Activated CD4-positive, alpha-beta T cell treated with anti-CD3 and anti-CD28 coated beads, Interleukin-2, amount 10 ng/mL, durations not matched to agents 7 days and 5 days (primary cell): ENCODE data around the gene HSDL1. TPM values are rescaled to one million over a fixed set of nuclear protein-coding genes. Genes with fewer than 3 reads are reported as not detected.

Source experiments
- CTCF ChIA-PET: fragments of 350-600 bp; sonication (Branson Sonifier 250); formaldehyde crosslinking; loops from one replicate; lab custom pipeline; 2021; ENCODE audit warnings: antibody characterized with exemption; lab: Charles Lee
- POLR2A ChIA-PET: fragments of 350-600 bp; sonication (Branson Sonifier 250); formaldehyde crosslinking; loops from one replicate; lab custom pipeline; 2021; ENCODE audit warnings: antibody characterized with exemption; lab: Charles Lee
- DNase-seq: peaks from one replicate; pipeline ENCODE4 v3.0.0-alpha.2; 2020
- H3K27ac Mint-ChIP-seq: one replicate; pipeline ENCODE4 v1.8.0; 2021; ENCODE audit warnings: mild to moderate bottlenecking, moderate library complexity, mixed read lengths
- H3K27me3 Mint-ChIP-seq: one replicate; pipeline ENCODE4 v1.8.0; 2021; ENCODE audit warnings: mixed read lengths
- H3K36me3 Mint-ChIP-seq: one replicate; pipeline ENCODE4 v1.8.0; 2021; ENCODE audit warnings: low read depth, mixed read lengths
- H3K4me1 Mint-ChIP-seq: one replicate; pipeline ENCODE4 v1.8.0; 2021; ENCODE audit warnings: mixed read lengths
- H3K4me3 Mint-ChIP-seq: one replicate; pipeline ENCODE4 v1.8.0; 2021; ENCODE audit warnings: mild to moderate bottlenecking, moderate library complexity, mixed read lengths
- H3K9me3 Mint-ChIP-seq: one replicate; pipeline ENCODE4 v1.8.0; 2021; ENCODE audit warnings: mixed read lengths
- total RNA-seq, 2 experiments: library from RNA; stranded (reverse); gene quantifications; one replicate each; pipeline ENCODE4 v1.2.3, GENCODE V29; 2021

HSDL1 gene
- total RNA-seq, 2 experiments from 2014 or later: 8.8 to 10.6 TPM

- no peak for DNase-seq
- H3K4me1 Mint-ChIP-seq: peaks cover 7% of the 10 kb centered on the region
- no peaks in the 10 kb centered on the region for H3K9me3 Mint-ChIP-seq
- no peaks in the 10 kb centered on the region for H3K27me3 Mint-ChIP-seq
- H3K27ac Mint-ChIP-seq: no peak overlapping the region
- H3K36me3 Mint-ChIP-seq: peaks cover 24% of the 10 kb centered on the region
- ChIA-PET CTCF (interaction anchor here (1.3 to 2.0 kb wide), 2 partner anchors 15 to 106 kb away, joined by 5 to 6 read pairs; partner anchors contain the start of gene TAF1C), POLR2A (no interaction called here)
- H3K4me3 Mint-ChIP-seq: no peak overlapping the region
Observed at GRCh38 chr16:84080813-84081212, 64.2 kb downstream of the HSDL1 start.

- ChIA-PET CTCF (interaction anchor here (0.8 to 2.0 kb wide), 2 partner anchors 14 to 106 kb away, joined by 3 to 5 read pairs; partner anchors contain the start of gene TAF1C), POLR2A (no interaction called here)
Observed at GRCh38 chr16:84080378-84080777, 64.6 kb downstream of the HSDL1 start.

GRCh38 chr16:84079664-84080063, 65.3 kb downstream of the HSDL1 start:
- no peak for DNase-seq
- H3K27me3 Mint-ChIP-seq: no peaks in the 10 kb centered on the region
- no peak overlapping the region for H3K4me3 Mint-ChIP-seq
- peaks cover 1% of the 10 kb centered on the region for H3K4me1 Mint-ChIP-seq
- POLR2A ChIA-PET: no interaction called here
- CTCF ChIA-PET: interaction anchor here (0.8 to 2.0 kb wide), 2 partner anchors 14 to 106 kb away, joined by 3 to 5 read pairs; partner anchors contain the start of gene TAF1C
- no peaks in the 10 kb centered on the region for H3K9me3 Mint-ChIP-seq
- H3K27ac Mint-ChIP-seq: no peak overlapping the region
- peaks cover 25% of the 10 kb centered on the region for H3K36me3 Mint-ChIP-seq

More at GRCh38 chr16:84080378-84080777, 64.6 kb downstream of the HSDL1 start:
- H3K4me1 Mint-ChIP-seq: peaks cover 6% of the 10 kb centered on the region
- no peak overlapping the region for H3K27ac Mint-ChIP-seq
- H3K27me3 Mint-ChIP-seq: no peaks in the 10 kb centered on the region
- H3K36me3 Mint-ChIP-seq: peaks cover 25% of the 10 kb centered on the region
- H3K9me3 Mint-ChIP-seq: no peaks in the 10 kb centered on the region
- DNase-seq: no peak
- no peak overlapping the region for H3K4me3 Mint-ChIP-seq

GRCh38 chr16:84075376-84075775, 69.6 kb downstream of the HSDL1 start:
- H3K36me3 Mint-ChIP-seq: peaks cover 22% of the 10 kb centered on the region
- H3K27ac Mint-ChIP-seq: no peak overlapping the region
- POLR2A ChIA-PET: no interaction called here
- no peak for DNase-seq
- no peaks in the 10 kb centered on the region for H3K4me1 Mint-ChIP-seq
- no peak overlapping the region for H3K4me3 Mint-ChIP-seq
- H3K27me3 Mint-ChIP-seq: no peaks in the 10 kb centered on the region
- CTCF ChIA-PET: interaction anchor here (1.3 kb wide), 1 partner anchor 12 kb away, joined by 4 read pairs; no protein-coding TSS in a partner anchor
- no peaks in the 10 kb centered on the region for H3K9me3 Mint-ChIP-seq

- Mint-ChIP-seq H3K4me3 (no peak overlapping the region), H3K27me3 (no peaks in the 10 kb centered on the region), H3K36me3 (peaks cover 25% of the 10 kb centered on the region), H3K27ac (no peak overlapping the region), H3K4me1 (no peaks in the 10 kb centered on the region), H3K9me3 (no peaks in the 10 kb centered on the region)
- DNase-seq: no peak
- CTCF ChIA-PET: interaction anchor here (1.3 kb wide), 1 partner anchor 12 kb away, joined by 4 read pairs; no protein-coding TSS in a partner anchor
- POLR2A ChIA-PET: interaction anchor here (0.6 kb wide), 1 partner anchor 15 kb away, joined by 3 read pairs; no protein-coding TSS in a partner anchor
Observed at GRCh38 chr16:84074721-84075120, 70.3 kb downstream of the HSDL1 start.

Other genes with a start within 250 kb of the HSDL1 start
- 1 to 10 TPM; 5.3 TPM for gene MLYCD, start 246.1 kb downstream of the HSDL1 start, total RNA-seq
- under 1 TPM; 0.48 to 0.77 TPM for gene OSGIN1, start 191.9 kb downstream of the HSDL1 start, total RNA-seq
- not detected for gene NECAB2, start 176.9 kb downstream of the HSDL1 start, total RNA-seq
- not detected for gene SLC38A8, start 102.4 kb downstream of the HSDL1 start, total RNA-seq
- 10 to 100 TPM; 57.3 to 61.9 TPM for gene MBTPS1, start 28.2 kb downstream of the HSDL1 start, total RNA-seq
- gene DNAAF1, start 131 bp upstream of the HSDL1 start, total RNA-seq: under 1 TPM in 1 of 2 experiments, not detected in 1; 0.25 TPM
- gene TAF1C, start 41.9 kb upstream of the HSDL1 start, total RNA-seq: 10 to 100 TPM; 52.1 to 60.8 TPM
- gene ADAD2, start 46.0 kb upstream of the HSDL1 start, total RNA-seq: not detected
- gene KCNG4, start 94.8 kb upstream of the HSDL1 start, total RNA-seq: not detected
- not detected for gene WFDC1, start 149.7 kb upstream of the HSDL1 start, total RNA-seq
- gene ATP2C2, start 223.4 kb upstream of the HSDL1 start, total RNA-seq: not detected